Activated CD8-positive, alpha-beta memory T cell treated with anti-CD3 and anti-CD28 coated beads for 36 hours (primary cell): ENCODE results near the gene OXNAD1. TPM values are rescaled to one million over a fixed set of nuclear protein-coding genes. Genes with fewer than 3 reads are reported as not detected.

Experiments
- CTCF ChIA-PET: fragments of 350-600 bp; sonication (Branson Sonifier 250); formaldehyde crosslinking; loops from one replicate; lab custom pipeline; 2021; ENCODE audit warnings: antibody characterized with exemption; lab: Charles Lee
- POLR2A ChIA-PET: fragments of 350-600 bp; sonication (Branson Sonifier 250); formaldehyde crosslinking; loops from one replicate; lab custom pipeline; 2021; ENCODE audit warnings: antibody characterized with exemption; lab: Charles Lee
- total RNA-seq, 2 experiments: library from RNA; stranded (reverse); gene quantifications; one replicate each; pipeline ENCODE4 v1.2.3, GENCODE V29; 2021

OXNAD1 gene
- total RNA-seq, 2 experiments from 2014 or later: 31.6 to 31.8 TPM

DNA sequence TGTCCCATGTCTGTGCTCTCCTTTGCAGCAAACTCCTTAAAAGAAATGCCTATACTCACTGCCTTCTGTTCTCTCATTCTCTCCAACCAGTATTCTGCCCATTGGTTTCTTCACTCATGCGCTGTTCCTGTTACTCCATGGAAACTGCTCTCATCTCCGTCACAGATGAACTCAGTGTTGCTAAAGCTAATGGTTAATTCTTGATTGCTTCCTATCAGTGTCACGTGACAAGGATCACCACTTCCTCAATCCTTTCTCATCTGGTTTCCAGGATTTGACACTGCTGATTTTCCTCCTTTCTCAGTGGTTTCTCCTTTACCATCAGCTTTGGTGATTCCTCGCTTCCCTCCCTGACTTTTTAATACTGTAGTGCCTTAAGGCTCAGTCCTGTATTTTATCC is 2.8 kb upstream of the OXNAD1 start:
- POLR2A ChIA-PET: no interaction called here

DNA sequence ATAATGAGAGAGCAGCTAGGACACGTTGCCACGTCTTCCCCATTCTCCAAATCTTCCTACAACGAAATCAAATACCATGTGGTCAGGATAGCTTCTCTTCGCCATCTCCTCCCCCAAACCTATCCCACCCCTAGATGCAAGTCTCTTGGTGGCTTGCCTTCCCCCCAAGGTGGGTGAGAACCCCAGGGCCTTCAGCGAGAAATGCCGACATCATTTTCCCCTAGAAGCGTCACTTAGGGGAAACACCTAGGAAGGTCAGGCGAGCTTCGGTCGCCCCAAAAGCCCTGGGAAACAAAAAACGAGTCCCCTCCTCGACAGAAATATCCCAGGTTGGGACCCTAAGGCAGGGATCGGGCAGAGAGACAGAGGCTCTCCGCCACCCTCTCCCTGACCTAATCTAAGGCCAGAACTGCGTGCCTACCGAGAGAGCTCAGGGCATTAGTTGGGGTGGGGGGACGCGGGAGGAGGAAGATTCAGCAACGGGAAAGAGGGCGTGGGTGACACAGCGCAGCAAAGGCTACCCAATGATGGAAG is 771 bp upstream of the OXNAD1 start:
- POLR2A ChIA-PET: interaction anchor here (0.6 to 1.8 kb wide), 7 partner anchors 9 to 771 kb away, joined by 3 to 7 read pairs (median 4); no protein-coding TSS in a partner anchor
- CTCF ChIA-PET: interaction anchor here (0.6 to 2.2 kb wide), 5 partner anchors 22 to 84 kb away, joined by 3 to 15 read pairs (median 7); no protein-coding TSS in a partner anchor

More for the DNA sequence above, 2.8 kb upstream of the OXNAD1 start:
- CTCF ChIA-PET: no interaction called here

DNA sequence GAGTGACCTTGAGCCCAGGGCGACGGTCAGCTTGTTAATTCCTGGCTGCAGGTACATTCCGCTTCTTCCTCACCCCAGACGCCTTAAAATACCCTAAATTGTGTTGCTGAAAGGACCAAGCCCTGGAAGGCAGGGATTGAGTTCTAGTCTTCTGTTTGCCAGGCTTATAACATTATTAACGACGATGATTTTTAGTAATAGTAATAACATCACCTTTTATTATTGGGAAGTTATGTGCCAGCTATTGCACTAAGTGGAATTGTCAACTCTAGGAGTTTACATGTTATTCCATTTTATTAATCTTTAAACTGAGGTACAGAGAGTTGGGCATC is 409 bp downstream of the OXNAD1 start:
- ChIA-PET POLR2A (interaction anchor here (0.6 to 1.8 kb wide), 5 partner anchors 10 to 42 kb away, joined by 3 to 7 read pairs (median 3); no protein-coding TSS in a partner anchor), CTCF (interaction anchor here (0.9 to 2.2 kb wide), 7 partner anchors 15 to 54 kb away, joined by 3 to 15 read pairs (median 6); no protein-coding TSS in a partner anchor)

- ChIA-PET POLR2A (no interaction called here), CTCF (interaction anchor here (1.3 to 2.7 kb wide), 3 partner anchors 9 to 54 kb away, joined by 3 to 18 read pairs (median 11); no protein-coding TSS in a partner anchor)
Observed at GRCh38 chr3:16266714-16267113, 1.7 kb downstream of the OXNAD1 start.

DNA sequence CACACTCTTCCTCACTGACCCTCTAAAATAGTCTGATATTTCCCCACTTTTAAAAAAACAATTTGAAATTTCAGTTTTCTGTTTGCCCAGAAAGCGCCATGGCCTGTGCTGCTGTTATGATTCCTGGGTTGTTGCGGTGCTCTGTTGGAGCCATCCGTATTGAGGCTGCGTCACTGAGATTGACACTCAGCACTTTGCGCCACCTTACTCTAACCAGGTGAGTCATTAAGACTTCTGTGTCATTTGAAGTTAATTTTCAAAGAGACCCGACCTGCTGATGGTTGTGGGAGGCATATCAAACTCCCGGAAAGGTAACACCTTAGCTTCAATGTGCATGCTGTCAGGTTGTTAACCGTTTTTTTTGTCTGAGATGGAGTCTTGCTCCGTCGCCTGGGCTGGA is 5.8 kb downstream of the OXNAD1 start:
- ChIA-PET POLR2A (no interaction called here), CTCF (interaction anchor here (1.5 kb wide), 1 partner anchor 49 kb away, joined by 4 read pairs; no protein-coding TSS in a partner anchor)

- ChIA-PET CTCF (interaction anchor here (0.7 kb wide), 3 partner anchors 28 to 86 kb away, joined by 3 to 5 read pairs (median 3); no protein-coding TSS in a partner anchor), POLR2A (no interaction called here)
Observed at GRCh38 chr3:16272588-16272987, 7.6 kb downstream of the OXNAD1 start.

DNA sequence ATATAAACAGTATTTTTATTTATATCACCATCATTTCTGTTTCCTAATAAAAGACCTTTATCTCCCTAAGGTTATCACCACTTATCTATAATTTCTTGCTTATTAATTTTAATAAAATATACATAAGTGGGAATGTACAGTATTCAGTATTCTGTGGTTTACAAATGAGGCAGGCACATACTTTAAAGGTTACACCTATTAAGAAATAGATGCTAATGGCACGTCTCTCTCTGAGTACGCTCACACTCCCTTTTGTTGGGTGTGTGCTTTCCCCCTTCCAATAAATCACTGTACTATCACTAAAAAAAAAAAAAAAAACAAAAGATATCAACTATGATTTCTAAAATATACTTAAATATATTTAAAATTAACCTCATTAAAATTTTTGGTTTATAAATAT is 8.9 kb downstream of the OXNAD1 start:
- CTCF ChIA-PET: interaction anchor here (0.7 kb wide), 1 partner anchor 224 kb away, joined by 4 read pairs; no protein-coding TSS in a partner anchor
- POLR2A ChIA-PET: no interaction called here

GRCh38 chr3:16277471-16277870 is 12.5 kb downstream of the OXNAD1 start:
- ChIA-PET POLR2A (no interaction called here), CTCF (interaction anchor here (1.0 kb wide), 1 partner anchor 273 kb away, joined by 3 read pairs; no protein-coding TSS in a partner anchor)

DNA sequence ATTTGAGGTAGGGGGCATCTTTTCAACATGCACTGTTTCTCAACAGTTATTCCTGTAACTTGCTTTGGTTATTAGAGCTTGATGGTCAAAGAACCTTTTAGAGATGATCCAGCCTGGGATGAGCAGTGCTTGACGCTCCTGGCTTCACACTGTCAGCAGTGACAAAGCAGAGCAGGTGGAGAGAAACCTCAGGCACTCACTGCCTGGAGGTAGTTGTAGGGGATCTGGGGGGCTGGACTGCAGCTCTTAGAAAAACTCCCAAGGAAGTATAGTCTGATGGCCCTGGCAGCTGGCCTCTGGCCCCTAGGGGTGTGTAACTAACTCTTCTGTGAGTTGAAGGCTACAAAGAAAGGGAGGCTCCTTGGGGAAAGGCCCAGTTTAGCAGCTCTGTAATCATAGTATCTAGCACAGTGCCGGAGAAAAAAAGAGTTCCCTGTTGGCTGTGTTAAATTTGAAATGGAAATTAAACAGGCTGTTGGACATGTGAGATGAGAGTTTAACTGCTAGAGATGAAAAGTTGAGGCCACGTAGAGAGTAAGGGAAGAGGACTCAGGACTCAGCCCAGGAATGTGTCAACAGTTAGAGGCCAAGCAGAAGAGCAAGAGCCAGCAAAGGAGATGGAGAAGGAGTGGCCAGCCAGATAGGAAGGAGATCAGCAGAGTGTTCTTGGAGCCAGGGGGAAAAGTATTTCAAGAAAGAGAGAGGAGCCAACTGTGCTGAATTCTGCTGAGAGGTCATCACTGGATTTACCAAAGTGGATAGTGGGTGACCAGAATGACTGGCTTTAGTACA is 14.2 kb downstream of the OXNAD1 start:
- ChIA-PET CTCF (interaction anchor here (0.7 to 2.1 kb wide), 3 partner anchors 12 to 40 kb away, joined by 3 to 5 read pairs (median 4); partner anchors contain the start of gene OXNAD1), POLR2A (no interaction called here)

GRCh38 chr3:16280671-16281070 is 15.7 kb downstream of the OXNAD1 start:
- ChIA-PET POLR2A (no interaction called here), CTCF (interaction anchor here (2.1 kb wide), 1 partner anchor 15 kb away, joined by 5 read pairs; the partner anchor contains the start of gene OXNAD1)

GRCh38 chr3:16284633-16285032 is 19.6 kb downstream of the OXNAD1 start:
- CTCF ChIA-PET: no interaction called here
- POLR2A ChIA-PET: no interaction called here

GRCh38 chr3:16286161-16286560 is 21.1 kb downstream of the OXNAD1 start:
- ChIA-PET POLR2A (interaction anchor here (0.5 to 1.5 kb wide), 5 partner anchors 18 to 1909 kb away, joined by 3 to 7 read pairs (median 3); partner anchors contain the start of genes DPH3, OXNAD1 and RFTN1), CTCF (interaction anchor here (0.6 to 2.2 kb wide), 7 partner anchors 18 to 51 kb away, joined by 3 to 11 read pairs (median 3); partner anchors contain the start of genes DPH3 and OXNAD1)

DNA sequence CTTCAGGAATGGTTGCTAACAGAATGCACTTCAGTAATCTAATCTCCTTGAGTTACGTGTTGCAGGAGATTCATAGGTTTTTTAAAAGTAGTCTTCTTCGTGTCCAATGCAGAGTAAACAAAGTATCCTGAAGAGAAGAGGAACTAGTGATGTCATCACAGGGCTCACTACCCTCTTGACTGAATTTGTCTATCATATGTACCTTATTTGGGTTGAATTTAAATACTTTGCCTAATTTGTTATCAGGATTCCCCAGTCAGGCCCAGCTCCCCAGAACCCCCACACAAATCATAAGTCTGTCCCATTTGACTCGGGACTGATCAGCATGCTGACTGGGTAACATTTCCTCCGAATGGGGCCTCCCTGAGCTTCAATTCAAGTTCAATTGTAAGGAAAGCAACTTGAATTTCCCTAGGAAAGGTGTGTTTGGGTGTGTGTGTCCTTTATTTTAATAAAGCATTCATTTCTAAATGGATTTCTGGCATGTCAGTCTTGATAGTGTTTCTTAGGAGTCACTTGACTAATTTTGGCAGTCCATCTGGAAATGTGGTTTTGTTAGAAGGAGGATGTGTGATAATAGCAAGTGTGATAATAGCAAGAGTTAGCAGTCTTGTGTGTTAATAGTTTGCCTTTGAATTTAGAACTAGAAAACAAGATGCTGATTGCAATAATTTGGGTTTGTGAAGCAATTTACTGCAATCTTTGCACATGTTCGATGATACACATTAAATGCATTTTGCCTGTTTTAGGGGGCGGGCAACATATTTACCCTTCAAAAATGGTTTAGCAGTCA is 21.9 kb downstream of the OXNAD1 start:
- ChIA-PET POLR2A (interaction anchor here (0.5 to 1.5 kb wide), 5 partner anchors 17 to 1910 kb away, joined by 3 to 7 read pairs (median 3); partner anchors contain the start of genes DPH3, OXNAD1 and RFTN1), CTCF (interaction anchor here (0.6 to 2.2 kb wide), 7 partner anchors 19 to 50 kb away, joined by 3 to 11 read pairs (median 3); partner anchors contain the start of genes DPH3 and OXNAD1)

GRCh38 chr3:16288664-16289063 is 23.7 kb downstream of the OXNAD1 start:
- POLR2A ChIA-PET: interaction anchor here (0.9 to 1.0 kb wide), 2 partner anchors 24 to 26 kb away, joined by 3 to 4 read pairs; partner anchors contain the start of genes DPH3 and OXNAD1
- CTCF ChIA-PET: interaction anchor here (0.7 to 3.2 kb wide), 11 partner anchors 12 to 224 kb away, joined by 3 to 19 read pairs (median 3); partner anchors contain the start of genes DPH3 and OXNAD1

DNA sequence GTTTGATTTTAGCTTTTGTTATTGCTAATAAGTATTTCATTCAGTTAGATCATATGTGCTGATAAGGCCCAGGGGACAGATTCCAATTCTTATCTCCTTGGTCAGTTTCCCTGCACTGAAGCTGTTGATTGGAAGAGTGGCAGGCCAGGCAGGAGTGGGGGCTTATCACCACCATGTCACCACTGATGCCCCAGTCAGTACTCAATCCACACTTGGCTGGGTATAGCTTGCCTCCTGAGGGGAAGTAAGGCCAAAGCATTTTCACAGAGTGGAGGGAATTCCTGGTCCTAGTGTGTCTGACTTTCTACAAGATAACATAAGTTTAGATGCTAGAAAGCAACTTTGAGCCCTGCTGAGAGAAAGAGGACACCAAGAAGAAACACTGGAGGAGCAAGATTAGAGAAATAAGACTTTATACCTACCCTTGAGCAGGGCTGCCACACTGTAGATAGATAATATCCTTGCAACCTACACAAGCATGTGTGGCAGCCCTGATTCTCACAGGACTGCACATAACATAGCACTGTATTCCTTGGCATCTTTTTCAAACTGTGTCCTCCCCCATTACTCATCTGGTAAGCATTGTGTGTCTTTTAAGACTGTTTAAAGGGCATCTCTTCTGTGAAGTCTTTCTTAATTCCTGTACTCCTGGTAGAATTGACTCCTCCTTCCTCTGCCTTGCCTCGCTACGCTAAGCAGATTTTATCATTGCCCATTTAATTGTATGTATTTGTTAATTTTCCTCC is 24.3 kb downstream of the OXNAD1 start:
- CTCF ChIA-PET: interaction anchor here (1.0 to 3.7 kb wide), 12 partner anchors 11 to 263 kb away, joined by 3 to 35 read pairs (median 5); partner anchors contain the start of genes DPH3 and OXNAD1
- POLR2A ChIA-PET: interaction anchor here (0.9 to 1.0 kb wide), 2 partner anchors 24 to 25 kb away, joined by 3 to 4 read pairs; partner anchors contain the start of genes DPH3 and OXNAD1

GRCh38 chr3:16290007-16290826 is 25.2 kb downstream of the OXNAD1 start:
- CTCF ChIA-PET: interaction anchor here (0.6 to 3.7 kb wide), 16 partner anchors 8 to 262 kb away, joined by 3 to 35 read pairs (median 6); partner anchors contain the start of genes DPH3 and OXNAD1
- POLR2A ChIA-PET: interaction anchor here (1.0 to 1.3 kb wide), 3 partner anchors 24 to 222 kb away, joined by 3 to 4 read pairs (median 3); partner anchors contain the start of genes DPH3 and OXNAD1
